GM12874 (cell line): Measurements from ENCODE around the gene BMERB1.

Experiments
- CTCF ChIP-seq: IDR thresholded peaks from 2 replicates; pipeline ENCODE4 v1.5.1; 2011; ENCODE audit warnings: low read depth, mild to moderate bottlenecking, control low read depth, low read length, moderate library complexity; ENCODE audit not compliant: insufficient read depth

The BMERB1 gene

GRCh38 chr16:15607700-15608396 lies 173.5 kb downstream of the BMERB1 start:
- TF ChIP-seq CTCF: no peak

- no peak for TF ChIP-seq CTCF
Measured at GRCh38 chr16:15608398-15609285, 174.3 kb downstream of the BMERB1 start.

- TF ChIP-seq CTCF: no peak
Measured at GRCh38 chr16:15609286-15609649, 174.9 kb downstream of the BMERB1 start.

GRCh38 chr16:15610369-15610871 lies 176.0 kb downstream of the BMERB1 start:
- no peak for TF ChIP-seq CTCF

GRCh38 chr16:15611610-15612009 lies 177.2 kb downstream of the BMERB1 start:
- TF ChIP-seq CTCF: no peak

GRCh38 chr16:15613676-15614075 lies 179.3 kb downstream of the BMERB1 start:
- no peak for TF ChIP-seq CTCF

- no peak for TF ChIP-seq CTCF
Measured at GRCh38 chr16:15616012-15616411, 181.6 kb downstream of the BMERB1 start.
